T-helper 2 cell (primary cell): ENCODE data around the gene FLNC.

Source experiments
- DNase-seq, 5 experiments: peaks; one replicate each; pipeline versions ENCODE4 v3.0.0 to v3.0.0-alpha.2; 2012 to 2022

FLNC gene

DNA sequence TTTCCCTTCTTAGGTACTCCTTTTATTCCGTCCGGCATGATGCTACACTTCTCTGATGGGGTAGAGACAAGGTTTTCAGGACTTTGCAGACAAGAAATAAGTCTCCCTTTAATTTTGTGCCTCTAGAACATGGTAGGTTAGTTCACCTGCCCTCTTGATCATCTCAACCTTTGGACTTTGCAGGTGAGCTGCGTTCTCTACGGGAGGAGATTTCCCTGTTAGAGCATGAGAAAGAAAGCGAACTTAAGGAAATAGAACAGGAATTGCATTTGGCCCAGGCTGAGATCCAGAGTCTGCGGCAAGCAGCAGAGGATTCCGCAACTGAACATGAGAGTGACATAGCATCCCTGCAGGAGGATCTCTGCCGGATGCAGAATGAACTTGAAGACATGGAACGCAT is 29.2 kb upstream of the FLNC start:
- no peak for DNase-seq

DNA sequence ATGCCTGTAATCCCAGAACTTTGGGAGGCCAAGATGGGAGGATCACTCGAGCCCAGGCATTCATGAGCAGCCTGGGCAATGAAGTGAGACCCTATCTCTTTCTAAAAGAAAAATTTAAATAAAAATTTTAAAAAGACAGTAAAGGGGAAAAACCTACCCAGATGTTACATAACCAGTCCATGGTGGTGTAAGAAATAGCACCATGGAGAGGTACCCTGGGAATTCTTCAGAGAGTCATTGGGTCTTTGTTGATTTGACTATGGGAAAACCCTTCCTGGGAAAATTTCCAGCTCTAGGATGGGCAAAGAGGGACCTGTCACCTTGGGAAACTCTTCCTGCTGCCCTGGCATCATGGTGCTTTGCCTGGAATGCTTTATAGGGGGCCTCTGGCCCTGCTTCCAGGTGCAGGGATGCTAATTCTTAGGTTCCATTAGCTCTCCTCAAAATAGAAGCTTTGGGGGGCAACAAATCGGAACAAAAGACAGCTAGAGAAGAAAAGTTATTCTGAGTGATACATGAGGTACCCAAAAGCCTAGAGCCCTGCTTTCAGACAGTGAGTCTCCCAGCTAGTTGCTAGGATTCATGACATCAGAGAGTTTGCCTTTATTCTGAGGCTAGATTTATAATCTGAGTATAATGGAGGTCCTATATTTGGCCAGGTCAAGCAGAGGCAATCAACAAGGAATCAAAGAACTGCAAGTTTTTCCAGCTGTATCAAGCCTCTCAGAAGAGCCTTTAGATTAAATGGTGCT is 28.4 kb upstream of the FLNC start:
- no peak for DNase-seq

DNA sequence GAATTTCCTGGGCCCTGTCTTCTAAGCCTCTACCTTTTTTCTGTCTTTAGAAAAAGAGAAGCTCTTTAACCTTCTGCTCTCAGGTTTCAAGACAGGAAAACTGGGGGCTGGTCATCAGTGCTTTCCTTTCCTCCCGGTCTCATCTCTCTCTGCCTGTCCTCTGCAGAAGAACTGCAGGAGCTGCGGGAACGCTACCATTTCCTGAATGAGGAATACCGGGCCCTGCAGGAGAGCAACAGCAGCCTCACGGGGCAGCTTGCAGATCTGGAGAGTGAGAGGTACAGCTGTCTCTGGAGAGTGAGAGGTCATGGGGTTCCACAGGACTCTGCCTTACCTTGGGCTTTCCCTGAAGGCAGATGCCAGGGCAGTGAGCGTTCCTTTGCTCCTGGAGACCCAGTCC is 25.7 kb upstream of the FLNC start:
- no peak for DNase-seq

DNA sequence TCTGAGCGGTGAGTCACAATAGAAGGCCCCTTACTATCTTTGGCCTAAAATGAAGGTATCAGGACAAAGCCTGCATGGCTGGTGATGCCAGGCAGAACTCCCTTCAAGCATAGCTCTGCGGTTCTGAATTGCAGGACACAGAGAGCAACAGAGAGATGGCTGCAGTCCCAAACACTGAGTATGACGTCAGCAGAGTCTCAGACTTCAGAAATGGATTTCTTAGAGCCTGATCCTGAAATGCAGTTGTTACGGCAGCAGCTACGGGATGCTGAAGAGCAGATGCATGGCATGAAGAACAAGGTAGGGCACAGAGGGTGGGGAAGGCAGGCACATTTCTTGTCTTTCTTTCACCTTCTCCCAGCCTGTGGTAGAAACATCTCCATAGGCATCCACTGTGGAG is 25.0 kb upstream of the FLNC start:
- no peak for DNase-seq

DNA sequence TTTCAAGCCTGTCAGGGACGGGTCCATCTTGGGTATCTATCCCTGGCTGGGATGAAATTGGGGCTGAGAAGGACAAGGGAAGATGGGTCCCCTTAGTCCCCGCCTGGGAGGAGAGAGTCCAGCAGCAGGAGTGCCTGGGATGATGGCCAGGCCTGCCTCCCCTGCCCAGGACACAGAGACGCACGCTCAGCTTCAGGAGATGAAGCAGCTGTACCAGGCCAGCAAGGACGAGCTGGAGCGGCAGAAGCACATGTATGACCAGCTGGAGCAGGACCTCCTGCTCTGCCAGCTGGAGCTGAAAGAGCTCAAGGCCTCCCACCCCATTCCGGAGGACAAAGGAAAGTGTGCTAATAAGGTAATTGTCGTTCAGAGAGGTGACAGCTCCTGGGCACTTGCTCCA is 23.0 kb upstream of the FLNC start:
- no peak for DNase-seq

DNA sequence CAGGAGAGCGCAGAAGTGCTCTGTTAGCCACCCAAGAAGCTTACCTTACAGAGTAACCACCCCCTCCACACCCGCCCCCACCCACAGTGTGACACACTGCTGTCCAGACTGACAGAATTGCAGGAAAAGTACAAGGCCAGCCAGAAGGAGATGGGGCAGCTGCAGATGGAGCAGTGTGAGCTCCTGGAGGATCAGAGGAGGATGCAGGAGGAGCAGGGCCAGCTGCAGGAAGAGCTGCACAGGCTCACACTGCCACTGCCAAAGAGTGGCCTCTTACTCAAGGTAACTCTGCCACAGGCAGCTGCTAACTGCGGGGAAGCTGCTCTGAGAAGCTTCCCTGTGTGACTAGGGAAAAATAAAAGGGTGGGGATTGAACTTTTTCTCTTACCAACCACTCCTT is 20.8 kb upstream of the FLNC start:
- DNase-seq: no peak

DNA sequence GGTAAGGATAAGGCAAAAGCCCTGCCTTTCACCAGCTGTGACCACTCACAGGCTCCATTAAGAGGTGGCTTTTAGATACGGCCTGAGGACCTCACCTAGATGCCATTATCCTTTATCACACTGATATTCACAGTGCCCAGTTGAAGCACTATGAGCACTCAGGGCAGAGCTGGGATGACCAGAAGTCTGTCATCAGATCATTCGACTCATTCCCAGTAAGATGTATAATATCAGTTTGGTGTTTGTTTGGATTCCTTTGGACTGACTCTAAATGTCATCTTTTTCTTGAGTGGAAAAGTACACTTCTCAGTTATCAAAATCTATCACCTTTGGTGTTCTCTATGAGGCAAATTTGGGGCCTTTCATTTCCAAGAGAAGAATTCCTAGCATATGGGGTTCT is 19.7 kb upstream of the FLNC start:
- DNase-seq: no peak

DNA sequence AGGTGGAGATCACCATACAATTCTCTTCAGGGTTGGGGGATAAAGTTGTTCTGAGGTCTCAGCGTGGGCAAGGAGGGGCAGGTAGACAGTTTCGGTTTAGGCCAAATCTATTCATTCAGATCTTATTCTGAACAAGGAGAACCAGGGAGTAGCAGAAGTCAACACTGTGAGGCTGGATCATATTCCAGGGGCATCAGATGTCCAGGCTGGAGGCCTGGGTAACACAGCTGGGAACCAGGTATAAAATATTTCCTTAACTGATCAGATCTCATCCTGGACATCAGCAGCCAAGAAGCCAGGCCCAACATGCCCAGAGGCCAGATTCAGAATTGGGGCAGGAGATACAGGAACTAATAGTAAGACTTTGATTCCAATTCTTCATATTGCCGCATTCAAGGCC is 19.2 kb upstream of the FLNC start:
- DNase-seq: no peak

DNA sequence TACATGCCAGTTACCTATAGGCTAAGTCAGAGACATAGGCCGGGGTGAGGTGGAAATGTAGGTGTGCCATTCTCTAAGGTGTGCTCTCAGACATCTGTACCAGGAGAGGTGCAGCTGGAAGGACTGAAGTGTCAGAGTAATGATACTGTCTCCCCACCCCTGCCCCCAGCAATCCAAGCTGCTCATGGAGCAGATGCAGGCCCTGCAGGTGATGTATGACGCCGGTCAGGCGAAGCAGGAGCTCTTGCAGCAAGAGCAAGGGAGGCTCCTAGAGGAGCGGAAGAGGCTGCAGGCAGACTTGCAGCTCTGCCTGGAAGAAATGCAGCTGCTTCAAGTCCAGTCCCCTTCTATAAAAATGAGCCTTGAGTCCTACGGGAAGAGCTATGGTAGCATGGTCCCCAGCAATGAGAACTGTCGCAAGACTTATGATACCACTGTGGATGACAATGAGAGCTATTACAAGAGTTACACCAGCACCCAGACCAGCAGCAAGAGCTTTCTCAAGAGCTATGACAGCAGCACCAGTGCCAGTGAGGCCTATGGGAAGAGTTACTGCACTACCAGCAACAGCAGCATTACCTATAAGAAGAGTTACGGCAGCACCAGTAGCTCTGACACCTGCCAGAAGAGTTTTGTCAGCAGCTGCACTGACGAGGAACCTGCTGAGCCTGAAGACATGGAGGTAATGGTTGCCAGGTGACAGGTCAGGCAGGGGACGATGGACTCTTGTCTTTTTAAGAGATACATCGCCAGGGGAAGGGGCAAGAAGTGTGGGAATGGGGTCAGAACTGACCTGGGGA is 18.4 kb upstream of the FLNC start:
- DNase-seq: no peak

DNA sequence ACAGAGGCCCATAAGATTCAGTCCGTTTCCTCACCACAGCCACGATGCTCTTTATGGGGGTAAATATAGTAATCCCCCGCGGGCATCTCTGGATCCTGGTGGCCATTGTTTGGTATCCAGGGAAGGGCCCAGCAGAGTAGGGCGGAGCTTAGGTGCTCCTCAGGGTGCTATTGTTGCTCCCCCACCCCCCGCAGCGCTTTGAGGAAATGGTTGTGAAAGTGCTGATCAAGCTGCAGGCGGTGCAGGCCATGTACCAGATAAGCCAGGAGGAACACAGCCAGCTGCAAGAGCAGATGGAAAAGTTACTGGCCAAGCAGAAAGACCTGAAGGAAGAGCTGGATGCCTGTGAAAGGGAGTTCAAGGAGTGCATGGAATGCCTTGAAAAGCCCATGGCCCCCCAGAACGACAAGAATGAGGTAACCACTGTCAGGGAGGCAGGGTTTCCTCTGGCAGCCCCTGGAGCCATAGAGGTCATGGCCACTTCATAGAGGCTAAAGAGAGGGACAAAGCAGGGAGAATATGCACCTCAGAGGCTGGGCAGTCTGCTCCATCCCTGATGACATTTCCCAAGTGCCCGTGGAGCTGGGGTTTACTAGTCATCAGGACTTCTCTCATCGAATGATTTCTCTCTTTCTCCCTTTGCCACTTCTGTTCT is 17.6 kb upstream of the FLNC start:
- no peak for DNase-seq

DNA sequence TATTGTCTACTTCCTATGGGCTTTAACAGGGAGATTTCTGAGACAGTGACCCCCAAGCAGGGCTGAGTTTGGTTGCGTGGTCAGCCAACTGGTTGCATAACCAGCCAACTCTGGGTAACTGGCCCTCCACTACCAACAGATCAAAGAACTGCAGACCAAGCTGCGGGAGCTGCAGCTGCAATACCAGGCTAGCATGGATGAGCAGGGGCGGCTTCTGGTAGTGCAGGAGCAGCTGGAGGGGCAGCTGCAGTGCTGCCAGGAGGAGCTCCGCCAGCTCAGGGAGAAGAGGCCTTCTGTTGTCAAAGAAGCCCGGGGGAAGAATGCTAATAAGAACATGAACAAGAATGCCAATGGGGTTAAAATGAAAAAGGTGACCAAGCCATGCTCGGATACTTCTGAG is 15.7 kb upstream of the FLNC start:
- DNase-seq: no peak

DNA sequence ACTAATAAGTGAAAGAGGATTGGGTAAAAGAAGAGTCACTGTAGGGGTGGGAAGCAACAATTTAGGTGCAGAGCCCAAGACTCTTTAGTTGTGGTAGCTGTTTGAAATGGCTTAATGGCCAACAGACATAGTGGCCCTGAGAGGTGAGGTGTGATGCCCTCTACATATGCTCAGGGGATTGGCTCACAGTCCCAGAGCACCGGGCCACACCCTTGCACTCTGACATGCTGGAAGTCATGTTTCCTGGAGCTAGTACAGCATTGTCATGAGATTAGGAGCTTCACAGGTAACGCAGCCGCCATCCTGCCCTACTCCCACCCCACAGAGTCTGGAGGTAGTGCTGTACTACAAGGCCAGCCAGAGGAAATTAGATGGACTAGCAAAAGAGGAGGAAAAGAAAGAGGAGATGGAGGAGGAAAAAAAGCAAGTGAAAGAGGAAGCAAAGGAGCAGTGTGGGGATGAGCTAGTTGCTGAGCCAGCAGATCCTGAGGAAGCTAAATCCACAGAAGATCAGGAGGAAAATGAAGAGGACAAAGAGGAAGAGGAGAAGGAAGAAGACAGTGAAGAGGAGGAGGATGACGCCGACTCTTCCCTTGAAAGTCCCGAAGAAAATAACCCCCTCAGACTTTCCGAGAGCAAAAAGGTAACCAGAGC is 14.8 kb upstream of the FLNC start:
- no peak for DNase-seq

DNA sequence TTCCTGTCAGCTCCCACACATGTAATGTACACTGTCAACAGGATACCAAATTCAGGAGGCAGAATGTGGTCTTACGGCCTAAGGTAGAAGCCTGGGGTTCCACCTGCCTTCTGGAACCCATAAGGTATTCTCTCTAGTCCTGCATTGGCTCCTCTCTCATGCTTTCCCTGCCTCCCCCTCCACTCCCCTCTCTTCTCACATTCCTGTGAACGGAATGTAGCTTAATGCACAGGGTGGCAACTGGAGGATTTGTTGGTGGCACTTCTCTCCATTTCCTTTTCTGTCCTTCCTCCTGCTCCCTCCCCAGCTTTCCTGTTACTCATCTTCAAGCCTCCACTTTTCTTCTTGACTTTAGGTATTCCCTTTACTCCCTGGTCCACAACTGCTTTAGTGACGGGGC is 11.5 kb upstream of the FLNC start:
- no peak for DNase-seq

DNA sequence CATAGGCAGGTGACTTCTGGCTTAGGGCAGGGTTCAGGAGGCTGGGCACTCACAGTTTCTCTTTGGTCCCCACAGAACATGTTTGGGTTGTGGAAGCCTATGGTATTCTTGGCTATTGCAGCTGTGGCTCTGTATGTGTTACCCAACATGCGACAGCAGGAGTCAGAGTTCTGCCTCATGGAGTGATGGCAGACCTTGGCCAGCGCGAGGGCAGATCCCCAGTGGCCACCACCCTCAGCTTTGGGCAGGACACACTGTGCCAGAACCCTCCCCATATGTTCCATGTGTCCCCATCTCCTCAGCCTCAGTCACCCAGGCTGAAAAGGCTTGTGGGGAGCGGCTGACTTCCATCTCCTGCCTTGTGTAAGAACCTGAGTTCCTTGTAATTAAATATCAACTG is 8.5 kb upstream of the FLNC start:
- no peak for DNase-seq

DNA sequence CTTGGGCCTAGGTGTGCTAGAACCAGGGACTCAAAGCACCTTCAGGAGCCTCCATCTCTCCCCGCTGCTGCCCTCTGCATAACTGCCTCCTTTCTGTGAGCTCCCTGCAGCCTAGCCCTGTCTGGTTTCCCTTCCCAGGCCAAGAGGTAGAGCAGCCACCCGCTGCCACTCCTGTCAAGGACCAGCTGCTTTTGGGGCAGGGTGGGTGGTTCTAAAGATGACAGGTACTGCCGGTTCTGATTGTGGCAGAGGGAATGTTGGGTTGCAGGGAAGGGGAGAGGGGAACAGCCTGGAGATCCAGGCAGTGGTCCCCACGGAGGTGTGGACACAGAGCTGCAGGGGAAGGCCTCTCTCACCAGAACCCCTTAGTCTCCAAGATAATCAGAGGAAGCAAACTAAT is 3.7 kb upstream of the FLNC start:
- no peak for DNase-seq

DNA sequence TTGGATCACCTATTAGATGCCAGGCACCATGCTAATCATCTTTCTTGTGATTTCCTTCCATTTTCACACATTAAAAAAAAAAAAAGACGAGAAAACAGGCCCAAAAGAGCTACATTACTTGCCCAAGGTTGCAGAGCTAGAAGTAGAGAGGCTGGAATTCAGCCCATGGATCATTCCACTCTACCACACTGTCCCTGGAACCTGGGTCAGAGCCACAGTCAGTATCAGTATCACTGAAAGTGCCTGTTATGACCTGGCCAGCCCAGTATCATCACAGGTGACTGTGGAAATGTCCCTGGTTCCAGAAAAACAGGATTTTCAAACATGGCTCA is 3.3 kb upstream of the FLNC start:
- no peak for DNase-seq

DNA sequence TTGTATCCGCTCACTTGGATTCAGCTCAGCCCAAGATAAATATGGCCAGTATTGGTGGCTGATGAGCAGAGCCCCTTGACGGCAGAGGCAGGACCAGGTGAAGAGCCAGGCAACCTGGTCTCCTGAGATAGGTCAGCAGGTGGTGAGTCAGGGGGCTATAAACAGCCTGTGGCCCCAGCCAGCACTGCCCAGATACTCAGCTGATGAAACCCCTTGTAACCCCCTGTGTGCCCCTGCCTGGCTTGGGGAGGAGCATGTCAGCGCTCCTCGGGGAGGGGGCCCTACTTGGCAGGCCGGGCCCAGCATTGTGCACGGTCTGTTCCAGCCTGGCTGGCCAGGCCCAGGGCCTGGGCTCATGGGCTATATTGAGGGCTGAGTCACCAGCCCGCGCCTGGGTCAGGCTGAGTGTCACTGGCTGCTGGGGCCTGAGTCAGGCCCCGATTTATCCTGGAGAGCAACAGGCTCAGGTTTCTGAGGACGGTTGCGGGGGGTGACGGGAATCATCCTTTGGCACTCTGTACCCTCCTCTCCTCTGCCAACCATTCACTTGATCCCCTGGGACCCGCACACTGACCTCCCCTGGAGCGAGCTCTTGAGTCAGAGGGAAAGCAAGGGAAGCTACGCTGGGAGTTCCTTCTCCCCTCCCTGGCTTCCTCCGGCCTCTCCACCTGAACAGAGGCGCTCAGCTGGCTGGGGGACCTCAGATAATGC is 2.8 kb upstream of the FLNC start:
- no peak for DNase-seq

DNA sequence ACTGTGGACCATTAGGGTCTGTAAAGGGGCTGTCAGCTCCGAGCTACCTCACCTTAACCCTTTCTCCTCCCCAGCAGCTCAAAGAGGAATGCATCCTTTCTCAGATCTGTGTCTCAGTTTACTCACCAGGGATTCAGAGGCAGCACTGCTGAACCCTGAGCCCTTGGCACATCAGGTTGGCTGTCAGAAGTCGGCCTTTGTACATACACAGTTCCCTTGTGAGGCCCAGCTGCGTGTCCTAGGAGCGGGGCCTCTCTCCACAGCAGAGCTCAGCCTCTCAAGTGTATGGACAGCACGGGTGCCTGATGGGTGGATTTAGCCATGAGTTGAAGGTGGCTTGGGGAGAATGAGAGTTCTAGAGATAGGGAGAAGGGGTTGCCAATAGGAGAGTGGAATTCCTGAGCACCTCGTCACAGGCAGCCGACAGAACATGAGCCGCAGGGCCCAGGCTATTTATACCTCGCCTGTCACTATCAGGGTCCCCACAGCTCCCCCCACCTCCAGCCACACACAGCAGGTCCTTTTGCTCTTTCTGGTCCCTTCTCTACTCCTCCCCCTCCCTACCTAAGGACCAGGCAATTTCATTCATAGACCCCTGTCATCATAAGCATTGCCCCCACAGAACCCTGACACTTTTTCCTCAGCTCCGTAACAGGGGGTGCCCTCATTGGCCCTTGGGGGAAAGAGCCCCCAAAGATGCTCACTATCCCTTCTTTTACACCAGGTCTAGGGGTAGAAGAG is 2.1 kb upstream of the FLNC start:
- DNase-seq: no peak

DNA sequence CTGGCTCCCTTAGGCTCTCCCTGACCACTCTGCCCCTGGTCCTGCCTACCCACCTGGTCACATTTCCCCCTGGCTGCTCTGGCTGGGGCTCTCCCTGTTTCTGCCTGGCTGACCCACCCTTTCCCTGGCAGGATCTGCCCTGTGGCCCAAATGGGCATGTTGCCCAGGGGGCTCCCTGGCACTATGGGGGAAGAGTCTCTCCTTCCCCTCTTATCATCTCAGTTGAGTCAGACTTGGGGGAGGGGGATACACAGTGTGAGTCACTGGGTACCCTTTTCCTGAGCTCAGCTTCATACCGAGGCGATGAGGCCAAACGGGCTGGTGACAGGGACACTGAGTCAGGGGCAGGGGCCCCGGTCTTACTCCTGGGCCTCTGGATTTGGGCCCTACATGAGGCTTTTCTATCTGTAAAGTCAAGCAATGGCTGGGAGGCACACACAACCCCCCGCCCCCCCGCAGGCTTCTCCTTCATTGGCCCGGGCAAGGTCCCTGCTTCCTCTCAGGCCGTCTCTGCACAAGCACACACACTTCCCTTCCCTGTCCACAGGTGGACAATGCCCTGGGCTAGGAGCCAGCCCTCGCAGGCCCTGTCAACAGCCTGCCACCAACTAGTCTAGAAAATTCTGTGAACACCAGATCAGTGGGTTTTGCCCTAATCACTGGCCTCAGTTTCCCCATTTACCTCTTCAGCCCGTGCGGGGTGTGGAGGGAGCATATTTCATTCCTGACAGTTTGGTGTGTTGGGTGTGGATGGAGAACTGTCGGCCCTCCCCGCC is 627 bp upstream of the FLNC start:
- no peak for DNase-seq

DNA sequence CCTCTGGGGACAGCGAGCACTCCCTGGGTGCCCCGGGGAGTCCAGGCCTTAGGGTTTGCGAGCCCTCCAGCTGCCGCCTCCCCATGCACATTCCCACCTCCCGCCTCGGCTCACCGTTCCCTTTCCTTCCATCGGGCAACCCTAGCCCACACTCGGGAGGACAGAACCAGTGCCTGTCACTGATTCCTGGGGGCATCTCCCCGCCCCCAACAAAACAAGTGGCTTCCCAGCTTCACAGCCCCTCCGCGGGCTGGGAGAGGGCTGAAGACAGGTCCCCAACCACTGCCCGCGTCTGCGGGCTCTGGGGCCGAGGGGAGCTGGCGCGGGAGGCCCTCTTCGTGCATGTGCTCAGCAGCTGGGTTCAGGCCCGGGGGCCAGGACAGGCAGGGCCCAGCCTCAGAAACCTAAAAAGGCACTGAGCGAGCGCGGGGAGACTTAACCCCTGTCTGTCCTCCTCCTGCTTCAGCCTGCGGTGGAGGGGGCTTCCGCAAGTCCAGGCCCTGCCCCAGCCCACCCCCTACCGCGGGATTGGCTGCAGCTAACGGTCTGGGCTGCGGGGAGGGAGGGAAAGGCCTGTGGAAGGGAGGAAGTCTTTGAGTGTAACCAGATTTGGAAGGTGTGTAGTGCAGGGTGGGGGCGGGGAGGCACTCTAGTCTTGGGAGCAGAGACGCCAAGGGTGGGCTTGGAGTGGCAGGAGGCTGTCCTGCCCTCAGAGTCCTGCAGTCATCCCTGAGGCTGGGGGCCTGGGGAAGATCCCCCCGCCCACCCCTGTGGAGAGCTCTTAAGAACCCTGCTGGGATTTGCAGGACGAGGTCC is 1.2 kb downstream of the FLNC start:
- DNase-seq: no peak
